Neural cell (in vitro differentiated cells): ENCODE measurements around the gene STEAP1B. TPM values are rescaled to one million over a fixed set of nuclear protein-coding genes. Genes with fewer than 3 reads are reported as not detected.
"Not testable (repeated sequence)": the region's sequence is repeated elsewhere in the genome, so short reads cannot be mapped to it uniquely, and the experiment has no call there.

ENCODE experiments used
- H2AFZ ChIP-seq: fragments of 200-600, 300-800 bp; sonication (generic), shearing (Covaris generic); 2 replicates; pipeline ENCODE4 v1.6.0; 2014; ENCODE audit warnings: low read depth, mild to moderate bottlenecking, antibody characterized with exemption, low read length, moderate library complexity
- H3F3A ChIP-seq: fragments of 200-600 bp; shearing (Covaris generic); 2 replicates; pipeline ENCODE4 v1.6.1; 2016; ENCODE audit warnings: mild to moderate bottlenecking, moderate library complexity, mixed read lengths, antibody characterized with exemption, low read length; ENCODE audit not compliant: insufficient read depth, poor library complexity, severe bottlenecking
- H3K27ac ChIP-seq: fragments of 200-600, 300-800 bp; sonication (generic), shearing (Covaris generic); 2 replicates; pipeline ENCODE4 v1.5.1; 2014; ENCODE audit warnings: mild to moderate bottlenecking, low read length, moderate library complexity
- H3K27me3 ChIP-seq: fragments of 300-800, 200-600 bp; sonication (generic), shearing (Covaris generic); 2 replicates; pipeline ENCODE4 v1.6.0; 2014; ENCODE audit warnings: mild to moderate bottlenecking, low read depth, low read length, moderate library complexity; ENCODE audit not compliant: insufficient read depth
- H3K36me3 ChIP-seq: fragments of 300-800, 200-600 bp; sonication (generic), shearing (Covaris generic); 2 replicates; pipeline ENCODE4 v1.5.1; 2014; ENCODE audit warnings: mild to moderate bottlenecking, antibody characterized with exemption, low read length, moderate library complexity; ENCODE audit not compliant: insufficient read depth
- H3K4me2 ChIP-seq: fragments of 300-800, 200-600 bp; sonication (generic), shearing (Covaris generic); 2 replicates; pipeline ENCODE4 v1.6.0; 2014; ENCODE audit warnings: mild to moderate bottlenecking, low read length
- H3K4me3 ChIP-seq: fragments of 300-800, 200-600 bp; sonication (generic), shearing (Covaris generic); 2 replicates; pipeline ENCODE4 v1.5.1; 2014; ENCODE audit warnings: mild to moderate bottlenecking, low read length, moderate library complexity
- H3K79me2 ChIP-seq: fragments of 200-600 bp; shearing (Covaris generic); replicated peaks from 2 replicates; pipeline ENCODE4 v1.6.0; 2014; ENCODE audit warnings: mild to moderate bottlenecking, low read length, moderate library complexity; ENCODE audit not compliant: insufficient read depth
- H3K9ac ChIP-seq: fragments of 300-800, 200-600 bp; sonication (generic), shearing (Covaris generic); 2 replicates; pipeline ENCODE4 v1.6.1; 2016; ENCODE audit warnings: mild to moderate bottlenecking, low read length, mixed read lengths
- H3K9me2 ChIP-seq: fragments of 200-600 bp; shearing (Covaris generic); 2 replicates; pipeline ENCODE4 v1.6.1; 2016; ENCODE audit warnings: mild to moderate bottlenecking, low read length, mixed read lengths; ENCODE audit not compliant: insufficient read depth
- H3K9me3 ChIP-seq: fragments of 200-600, 300-800 bp; sonication (generic), shearing (Covaris generic); 2 replicates; pipeline ENCODE4 v1.6.1; 2016; ENCODE audit warnings: mild to moderate bottlenecking, mixed run types, low read length, moderate library complexity, mixed read lengths
- H4K20me1 ChIP-seq: fragments of 200-600 bp; shearing (Covaris generic); 2 replicates; pipeline ENCODE4 v1.6.1; 2016; ENCODE audit warnings: mild to moderate bottlenecking, mixed run types; ENCODE audit not compliant: insufficient read depth
- CTCF ChIP-seq: fragments of 450-650 bp; IDR thresholded peaks from 2 replicates; pipeline ENCODE4 v1.5.1; 2014; ENCODE audit warnings: antibody characterized with exemption, mild to moderate bottlenecking, moderate library complexity; ENCODE audit not compliant: poor library complexity, severe bottlenecking
- EP300 ChIP-seq: fragments of 450-650 bp; conservative IDR thresholded peaks from 2 replicates; pipeline ENCODE4 v1.6.1; 2014; ENCODE audit warnings: antibody characterized with exemption, mild to moderate bottlenecking, moderate library complexity; ENCODE audit not compliant: poor library complexity, severe bottlenecking
- EZH2 ChIP-seq: fragments of 200-600, 300-800 bp; shearing (Covaris generic), sonication (generic); IDR thresholded peaks from 2 replicates; pipeline ENCODE4 v1.6.1; 2014; ENCODE audit warnings: antibody characterized with exemption, low read length, borderline replicate concordance, mild to moderate bottlenecking; ENCODE audit not compliant: insufficient read depth, poor library complexity, severe bottlenecking
- MXI1 ChIP-seq: fragments of 450-650 bp; conservative IDR thresholded peaks from 2 replicates; pipeline ENCODE4 v1.6.1; 2014; ENCODE audit warnings: antibody characterized with exemption, mild to moderate bottlenecking; ENCODE audit not compliant: poor library complexity, severe bottlenecking
- POLR2AphosphoS5 ChIP-seq: IDR thresholded peaks from 2 replicates; pipeline ENCODE4 v1.6.1; 2012
- RAD21 ChIP-seq: fragments of 450-650 bp; conservative IDR thresholded peaks from 2 replicates; pipeline ENCODE4 v1.6.1; 2014; ENCODE audit warnings: antibody characterized with exemption, mild to moderate bottlenecking, moderate library complexity
- REST ChIP-seq: IDR thresholded peaks from 2 replicates; pipeline ENCODE4 v1.6.1; 2012; ENCODE audit warnings: borderline replicate concordance
- SMC3 ChIP-seq: fragments of 450-650 bp; conservative IDR thresholded peaks from 2 replicates; pipeline ENCODE4 v1.6.1; 2014; ENCODE audit warnings: antibody characterized with exemption, mild to moderate bottlenecking, moderate library complexity; ENCODE audit not compliant: poor library complexity
- TAF1 ChIP-seq: IDR thresholded peaks from 2 replicates; pipeline ENCODE4 v1.6.1; 2012; ENCODE audit warnings: low read depth
- polyA plus RNA-seq: library from polyadenylated mRNA; depleted of rRNA; stranded (reverse); fragments of >200 nt; gene quantifications from 2 replicates; pipeline ENCODE4 v1.2.3, GENCODE V29; 2014

The STEAP1B gene
- polyA plus RNA-seq, 1 donor from 2014 or later: 0.51 TPM

- Histone ChIP-seq H3K4me2 (no peak overlapping the region), H3K9me3 (no peaks in the 10 kb centered on the region), H3K36me3 (no peaks in the 10 kb centered on the region), H3F3A (no peaks in the 10 kb centered on the region), H3K9me2 (no peaks in the 10 kb centered on the region), H3K4me3 (no peak overlapping the region), H4K20me1 (no peaks in the 10 kb centered on the region), H3K79me2 (no peaks in the 10 kb centered on the region), H3K27me3 (no peaks in the 10 kb centered on the region), H3K9ac (no peak overlapping the region), H3K27ac (no peak overlapping the region), H2AFZ (no peak overlapping the region)
- TF ChIP-seq SMC3: no peak
- TF ChIP-seq RAD21: no peak
- TF ChIP-seq EZH2: no peak
- no peak for TF ChIP-seq MXI1
- TF ChIP-seq REST: no peak
- no peak for TF ChIP-seq POLR2AphosphoS5
- no peak for TF ChIP-seq CTCF
- TF ChIP-seq TAF1: no peak
- TF ChIP-seq EP300: no peak
These were observed 66.1 kb downstream of the STEAP1B start for GRCh38 chr7:22433710-22434460.

- H3K79me2 ChIP-seq, H2AFZ ChIP-seq, H3K9ac ChIP-seq, H3K9me2 ChIP-seq, H4K20me1 ChIP-seq, H3K27me3 ChIP-seq, H3K4me2 ChIP-seq, H3K27ac ChIP-seq, H3F3A ChIP-seq, H3K4me3 ChIP-seq, H3K36me3 ChIP-seq, H3K9me3 ChIP-seq: not testable (repeated sequence)
These were observed 66.8 kb downstream of the STEAP1B start for GRCh38 chr7:22433165-22433700.
